Measurements from ENCODE around the gene PRKAR2B. TPM values are rescaled to one million over a fixed set of nuclear protein-coding genes. Genes with fewer than 3 reads are reported as not detected.

The PRKAR2B gene
- polyA plus RNA-seq, 1 donor from 2014 or later, result 297 TPM

DNA sequence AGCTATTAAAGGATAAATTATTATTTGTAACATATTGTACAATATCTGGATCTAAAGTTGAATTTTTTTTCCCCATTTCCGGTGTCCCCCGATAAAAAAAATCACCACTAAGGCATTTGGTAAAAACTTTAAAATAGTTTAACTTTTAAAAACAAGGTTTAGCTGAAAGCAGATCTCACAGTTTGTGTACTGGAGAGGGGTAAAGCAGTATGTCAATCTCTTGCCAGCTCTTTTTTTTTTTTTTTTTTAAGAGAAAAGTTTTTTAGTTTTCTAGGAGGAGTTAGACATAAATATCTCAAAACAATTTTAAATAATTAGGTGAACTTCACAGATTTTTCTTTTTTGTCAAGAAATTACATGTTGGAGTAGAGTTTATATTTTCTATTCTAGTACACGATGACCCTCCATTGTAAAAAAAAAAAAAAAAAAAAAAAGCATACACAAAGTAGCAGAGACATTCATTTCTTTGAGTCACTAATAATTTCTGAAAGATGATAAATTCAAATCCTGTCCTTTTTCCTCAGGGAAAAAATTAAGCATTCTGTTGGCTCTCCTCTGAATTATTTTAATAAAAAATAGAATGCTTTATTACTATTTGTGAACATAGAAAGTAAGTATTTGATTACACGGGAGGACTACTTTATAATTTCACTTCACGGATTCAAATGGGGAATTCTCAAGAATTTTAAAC is 122.4 kb downstream of the PRKAR2B start:
- no peaks in the 10 kb centered on the region for H4K20me1 ChIP-seq (ENCODE audit: insufficient read depth)
- H3F3A ChIP-seq (ENCODE audit: insufficient read depth, low read length, poor library complexity, severe bottlenecking), result peaks cover 5% of the 10 kb centered on the region
- H3K9me3 ChIP-seq (ENCODE audit: low read length), result no peaks in the 10 kb centered on the region
- H3K9me2 ChIP-seq (ENCODE audit: insufficient read depth, low read length), result no peaks in the 10 kb centered on the region
- peak overlapping the region; percentile 70 for H3K4me3 ChIP-seq (ENCODE audit: low read length)
- peak overlapping the region; percentile 1 for H3K9ac ChIP-seq (ENCODE audit: low read length)
- H3K4me2 ChIP-seq (ENCODE audit: low read length), result peak overlapping the region; percentile 72
- H3K27ac ChIP-seq (ENCODE audit: low read length), result peak overlapping the region; percentile 19
- H3K36me3 ChIP-seq (ENCODE audit: insufficient read depth, low read length), result no peaks in the 10 kb centered on the region
- no peaks in the 10 kb centered on the region for H3K27me3 ChIP-seq (ENCODE audit: insufficient read depth, low read depth, low read length)
- peaks cover 8% of the 10 kb centered on the region for H3K79me2 ChIP-seq (replicated peaks; ENCODE audit: insufficient read depth, low read length)
- no peak overlapping the region for H2AFZ ChIP-seq (ENCODE audit: low read depth, low read length)
- TF ChIP-seq TAF1 (IDR thresholded peaks at IDR 0.05; ENCODE audit: low read depth), result no peak
- TF ChIP-seq SMC3 (conservative IDR thresholded peaks at IDR 0.05; ENCODE audit: poor library complexity), result no peak
- no peak for TF ChIP-seq EZH2 (IDR thresholded peaks at IDR 0.05; ENCODE audit: borderline replicate concordance, insufficient read depth, low read length, poor library complexity, severe bottlenecking)
- TF ChIP-seq EP300 (conservative IDR thresholded peaks at IDR 0.05; ENCODE audit: poor library complexity, severe bottlenecking), result no peak
- no peak for TF ChIP-seq MXI1 (conservative IDR thresholded peaks at IDR 0.05; ENCODE audit: poor library complexity, severe bottlenecking)
- TF ChIP-seq, protein P1, sequence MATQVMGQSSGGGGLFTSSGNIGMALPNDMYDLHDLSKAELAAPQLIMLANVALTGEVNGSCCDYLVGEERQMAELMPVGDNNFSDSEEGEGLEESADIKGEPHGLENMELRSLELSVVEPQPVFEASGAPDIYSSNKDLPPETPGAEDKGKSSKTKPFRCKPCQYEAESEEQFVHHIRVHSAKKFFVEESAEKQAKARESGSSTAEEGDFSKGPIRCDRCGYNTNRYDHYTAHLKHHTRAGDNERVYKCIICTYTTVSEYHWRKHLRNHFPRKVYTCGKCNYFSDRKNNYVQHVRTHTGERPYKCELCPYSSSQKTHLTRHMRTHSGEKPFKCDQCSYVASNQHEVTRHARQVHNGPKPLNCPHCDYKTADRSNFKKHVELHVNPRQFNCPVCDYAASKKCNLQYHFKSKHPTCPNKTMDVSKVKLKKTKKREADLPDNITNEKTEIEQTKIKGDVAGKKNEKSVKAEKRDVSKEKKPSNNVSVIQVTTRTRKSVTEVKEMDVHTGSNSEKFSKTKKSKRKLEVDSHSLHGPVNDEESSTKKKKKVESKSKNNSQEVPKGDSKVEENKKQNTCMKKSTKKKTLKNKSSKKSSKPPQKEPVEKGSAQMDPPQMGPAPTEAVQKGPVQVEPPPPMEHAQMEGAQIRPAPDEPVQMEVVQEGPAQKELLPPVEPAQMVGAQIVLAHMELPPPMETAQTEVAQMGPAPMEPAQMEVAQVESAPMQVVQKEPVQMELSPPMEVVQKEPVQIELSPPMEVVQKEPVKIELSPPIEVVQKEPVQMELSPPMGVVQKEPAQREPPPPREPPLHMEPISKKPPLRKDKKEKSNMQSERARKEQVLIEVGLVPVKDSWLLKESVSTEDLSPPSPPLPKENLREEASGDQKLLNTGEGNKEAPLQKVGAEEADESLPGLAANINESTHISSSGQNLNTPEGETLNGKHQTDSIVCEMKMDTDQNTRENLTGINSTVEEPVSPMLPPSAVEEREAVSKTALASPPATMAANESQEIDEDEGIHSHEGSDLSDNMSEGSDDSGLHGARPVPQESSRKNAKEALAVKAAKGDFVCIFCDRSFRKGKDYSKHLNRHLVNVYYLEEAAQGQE (IDR thresholded peaks at IDR 0.05; ENCODE audit: borderline replicate concordance), result no peak
- TF ChIP-seq POLR2AphosphoS5 (IDR thresholded peaks at IDR 0.05), result no peak
- TF ChIP-seq RAD21 (conservative IDR thresholded peaks at IDR 0.05), result no peak
- TF ChIP-seq, protein P2, sequence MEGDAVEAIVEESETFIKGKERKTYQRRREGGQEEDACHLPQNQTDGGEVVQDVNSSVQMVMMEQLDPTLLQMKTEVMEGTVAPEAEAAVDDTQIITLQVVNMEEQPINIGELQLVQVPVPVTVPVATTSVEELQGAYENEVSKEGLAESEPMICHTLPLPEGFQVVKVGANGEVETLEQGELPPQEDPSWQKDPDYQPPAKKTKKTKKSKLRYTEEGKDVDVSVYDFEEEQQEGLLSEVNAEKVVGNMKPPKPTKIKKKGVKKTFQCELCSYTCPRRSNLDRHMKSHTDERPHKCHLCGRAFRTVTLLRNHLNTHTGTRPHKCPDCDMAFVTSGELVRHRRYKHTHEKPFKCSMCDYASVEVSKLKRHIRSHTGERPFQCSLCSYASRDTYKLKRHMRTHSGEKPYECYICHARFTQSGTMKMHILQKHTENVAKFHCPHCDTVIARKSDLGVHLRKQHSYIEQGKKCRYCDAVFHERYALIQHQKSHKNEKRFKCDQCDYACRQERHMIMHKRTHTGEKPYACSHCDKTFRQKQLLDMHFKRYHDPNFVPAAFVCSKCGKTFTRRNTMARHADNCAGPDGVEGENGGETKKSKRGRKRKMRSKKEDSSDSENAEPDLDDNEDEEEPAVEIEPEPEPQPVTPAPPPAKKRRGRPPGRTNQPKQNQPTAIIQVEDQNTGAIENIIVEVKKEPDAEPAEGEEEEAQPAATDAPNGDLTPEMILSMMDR (IDR thresholded peaks at IDR 0.05; ENCODE audit: poor library complexity, severe bottlenecking), result no peak

DNA sequence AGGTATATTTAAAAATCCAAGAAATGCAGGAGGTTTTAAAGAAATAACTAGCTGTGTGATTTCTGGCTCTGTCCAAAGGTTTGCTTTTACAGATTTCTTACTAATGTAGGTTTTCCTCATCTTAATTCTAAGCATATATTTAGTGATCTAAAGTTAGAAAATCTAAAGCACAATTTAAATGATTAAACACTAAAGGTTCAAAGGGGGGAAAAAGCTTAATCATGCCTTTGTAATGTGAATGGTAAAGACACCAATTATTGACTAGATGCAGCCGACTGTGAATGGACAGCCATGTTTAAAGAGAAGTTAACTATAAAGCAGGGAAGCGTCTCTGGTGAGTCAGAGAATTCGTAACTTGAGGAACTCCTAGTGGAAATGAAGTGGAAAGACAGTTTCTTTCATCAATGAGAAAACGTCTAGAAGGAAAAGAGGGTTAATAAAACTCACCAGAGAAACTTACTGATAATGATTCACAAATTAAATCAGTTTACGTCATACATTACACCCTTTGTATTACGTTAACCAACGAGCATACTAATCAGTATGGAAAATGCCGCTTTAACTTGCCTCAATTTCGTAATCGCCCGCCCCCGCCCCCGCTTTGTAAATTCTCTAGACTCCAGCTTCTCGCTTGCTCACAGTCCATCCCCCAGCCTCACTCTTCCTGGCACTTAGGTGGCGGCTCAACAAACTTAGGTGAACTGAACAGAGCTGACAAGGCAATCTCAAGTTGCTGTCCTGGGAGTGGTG is 123.2 kb downstream of the PRKAR2B start:
- peak overlapping the region; percentile 60 for H3K9ac ChIP-seq (ENCODE audit: low read length)
- H2AFZ ChIP-seq (ENCODE audit: low read depth, low read length), result peak overlapping the region; percentile 57
- H3K27ac ChIP-seq (ENCODE audit: low read length), result peak overlapping the region; percentile 74
- H4K20me1 ChIP-seq (ENCODE audit: insufficient read depth), result no peaks in the 10 kb centered on the region
- peaks cover 16% of the 10 kb centered on the region for H3K79me2 ChIP-seq (replicated peaks; ENCODE audit: insufficient read depth, low read length)
- H3K27me3 ChIP-seq (ENCODE audit: insufficient read depth, low read depth, low read length), result no peaks in the 10 kb centered on the region
- H3K9me3 ChIP-seq (ENCODE audit: low read length), result no peaks in the 10 kb centered on the region
- TF ChIP-seq, protein P2 (IDR thresholded peaks at IDR 0.05; ENCODE audit: poor library complexity, severe bottlenecking), result peak; percentile 72
- TF ChIP-seq SMC3 (conservative IDR thresholded peaks at IDR 0.05; ENCODE audit: poor library complexity), result peak; percentile 63
- TF ChIP-seq RAD21 (conservative IDR thresholded peaks at IDR 0.05), result peak; percentile 67
- no peak for TF ChIP-seq EZH2 (IDR thresholded peaks at IDR 0.05; ENCODE audit: borderline replicate concordance, insufficient read depth, low read length, poor library complexity, severe bottlenecking)
- TF ChIP-seq EP300 (conservative IDR thresholded peaks at IDR 0.05; ENCODE audit: poor library complexity, severe bottlenecking), result no peak
- H3K4me2 ChIP-seq (ENCODE audit: low read length), result peak overlapping the region; percentile 72
- H3K9me2 ChIP-seq (ENCODE audit: insufficient read depth, low read length), result no peaks in the 10 kb centered on the region
- H3K36me3 ChIP-seq (ENCODE audit: insufficient read depth, low read length), result no peaks in the 10 kb centered on the region
- peaks cover 5% of the 10 kb centered on the region for H3F3A ChIP-seq (ENCODE audit: insufficient read depth, low read length, poor library complexity, severe bottlenecking)
- peak overlapping the region; percentile 70 for H3K4me3 ChIP-seq (ENCODE audit: low read length)
